GM23338 (cell line): ENCODE data around the gene RPP40. TPM values are rescaled to one million over a fixed set of nuclear protein-coding genes. Genes with fewer than 3 reads are reported as not detected.

Experiments used
- ATAC-seq: fragments of 200-7000 bp; cut with Tn5 transposase; 3 replicates; pipeline ENCODE4 v1.9.1; 2020
- DNase-seq: peaks from one replicate; pipeline ENCODE4 v3.0.0-alpha.2; 2015; ENCODE audit warnings: low spot score
- H2AFZ ChIP-seq: fragments of 200-600 bp; sonication (generic); 2 replicates; pipeline ENCODE4 v1.8.0; 2016; ENCODE audit warnings: antibody characterized with exemption, mild to moderate bottlenecking, moderate library complexity
- H3F3A ChIP-seq: fragments of 200-600 bp; sonication (generic); replicated peaks from 2 replicates; pipeline ENCODE4 v1.8.0; 2017; ENCODE audit warnings: antibody characterized with exemption, mixed run types, low read depth
- H3K27ac ChIP-seq: fragments of 200-600 bp; sonication (generic); 2 replicates; pipeline ENCODE4 v1.6.1; 2016; ENCODE audit warnings: low read depth
- H3K27me3 ChIP-seq: fragments of 200-600 bp; sonication (generic); 2 replicates; pipeline ENCODE4 v1.8.0; 2016; ENCODE audit warnings: mild to moderate bottlenecking, mixed run types, moderate library complexity; ENCODE audit not compliant: insufficient read depth
- H3K36me3 ChIP-seq: fragments of 200-600 bp; sonication (generic); 2 replicates; pipeline ENCODE4 v1.8.0; 2016; ENCODE audit warnings: mild to moderate bottlenecking; ENCODE audit not compliant: insufficient read depth
- H3K4me1 ChIP-seq: fragments of 200-600 bp; sonication (generic); 2 replicates; pipeline ENCODE4 v1.8.0; 2016; ENCODE audit warnings: mild to moderate bottlenecking, moderate library complexity; ENCODE audit not compliant: insufficient read depth
- H3K4me2 ChIP-seq: fragments of 200-600 bp; sonication (generic); 2 replicates; pipeline ENCODE4 v1.7.1; 2017; ENCODE audit warnings: mixed run types
- H3K4me3 ChIP-seq: fragments of 200-600 bp; sonication (generic); 2 replicates; pipeline ENCODE4 v1.6.1; 2016; ENCODE audit warnings: mixed run types
- H3K79me2 ChIP-seq: fragments of 200-600 bp; sonication (generic); replicated peaks from 2 replicates; pipeline ENCODE4 v1.8.0; 2017; ENCODE audit warnings: mild to moderate bottlenecking; ENCODE audit not compliant: insufficient read depth
- H3K9me2 ChIP-seq: fragments of 200-600 bp; sonication (generic); 2 replicates; pipeline ENCODE4 v1.8.0; 2017; ENCODE audit not compliant: insufficient read depth
- H4K20me1 ChIP-seq: fragments of 200-600 bp; sonication (generic); replicated peaks from 2 replicates; pipeline ENCODE4 v1.8.0; 2017; ENCODE audit warnings: mild to moderate bottlenecking; ENCODE audit not compliant: insufficient read depth
- H3K27ac Mint-ChIP-seq: 2 replicates; pipeline ENCODE4 v1.8.0; 2020; ENCODE audit warnings: inconsistent platforms, mild to moderate bottlenecking, moderate library complexity, mixed read lengths
- H3K27me3 Mint-ChIP-seq: 3 replicates; pipeline ENCODE4 v1.8.0; 2022; ENCODE audit warnings: low read depth, mild to moderate bottlenecking, moderate library complexity, mixed read lengths, inconsistent platforms; ENCODE audit not compliant: insufficient read depth, poor library complexity
- H3K36me3 Mint-ChIP-seq: 3 replicates; pipeline ENCODE4 v1.8.0; 2021; ENCODE audit warnings: low read depth, mild to moderate bottlenecking, inconsistent platforms, moderate library complexity, mixed read lengths
- H3K4me1 Mint-ChIP-seq: 3 replicates; pipeline ENCODE4 v1.8.0; 2020; ENCODE audit warnings: mild to moderate bottlenecking, inconsistent platforms, mixed read lengths
- H3K4me3 Mint-ChIP-seq: 3 replicates; pipeline ENCODE4 v1.8.0; 2021; ENCODE audit warnings: moderate library complexity, mild to moderate bottlenecking, inconsistent platforms, mixed read lengths
- H3K9me3 Mint-ChIP-seq: 3 replicates; pipeline ENCODE4 v1.8.0; 2020; ENCODE audit warnings: moderate library complexity, mild to moderate bottlenecking, inconsistent platforms, mixed read lengths
- CREB1 ChIP-seq: fragments of 250-450 bp; sonication (Bioruptor Pico); IDR thresholded peaks from 2 replicates; pipeline ENCODE4 v1.5.0; 2020; ENCODE audit warnings: low read depth, mild to moderate bottlenecking, moderate library complexity
- CTCF ChIP-seq, 2 experiments: fragments of 200-600 bp in 1 of 2; sonication (generic) in 1 of 2; conservative IDR thresholded peaks; 2 replicates each; pipeline versions ENCODE4 v1.5.1 to v1.6.1; 2016 to 2017; ENCODE audit warnings: antibody characterized with exemption in 2 of 2, low read depth in 2 of 2, mild to moderate bottlenecking in 2 of 2, moderate library complexity in 1 of 2
- ETS1 ChIP-seq: IDR thresholded peaks from 2 replicates; pipeline ENCODE4 v1.6.1; 2016; ENCODE audit warnings: antibody characterized with exemption
- EZH2 ChIP-seq: fragments of 200-600 bp; sonication (generic); IDR thresholded peaks from one replicate; pipeline ENCODE4 v1.8.0; 2017; ENCODE audit warnings: antibody characterized with exemption, mild to moderate bottlenecking, low read depth; ENCODE audit not compliant: unreplicated experiment
- EZH2phosphoT487 ChIP-seq: fragments of 200-600 bp; sonication (generic); IDR thresholded peaks from one replicate; pipeline ENCODE4 v1.8.1; 2018; ENCODE audit warnings: antibody characterized with exemption; ENCODE audit not compliant: unreplicated experiment
- JUNB ChIP-seq: IDR thresholded peaks from one replicate; pipeline ENCODE4 v1.6.1; 2016; ENCODE audit warnings: antibody characterized with exemption; ENCODE audit not compliant: unreplicated experiment
- NANOG ChIP-seq: IDR thresholded peaks from 2 replicates; pipeline ENCODE4 v1.6.1; 2016; ENCODE audit warnings: antibody characterized with exemption, borderline replicate concordance
- POLR2AphosphoS5 ChIP-seq: IDR thresholded peaks from 2 replicates; pipeline ENCODE4 v1.6.1; 2016; ENCODE audit warnings: antibody characterized with exemption, low read depth
- STAT1 ChIP-seq: IDR thresholded peaks from one replicate; pipeline ENCODE4 v1.6.1; 2016; ENCODE audit warnings: antibody characterized with exemption; ENCODE audit not compliant: unreplicated experiment
- polyA plus RNA-seq: library from polyadenylated mRNA; unstranded; fragments of >200 nt; fragmentation: Nextera tagmentation; extraction: Ambion mirVana; gene quantifications from 2 replicates; pipeline ENCODE4 v1.2.1, GENCODE V29; 2016
- total RNA-seq: library from RNA; depleted of rRNA; stranded (reverse); fragments of >200 nt; shearing (Covaris generic); gene quantifications from 2 replicates; pipeline ENCODE4 v1.2.3, GENCODE V29; 2014
- TF ChIP-seq, protein P1 (sequence below): IDR thresholded peaks from one replicate; pipeline ENCODE4 v1.6.1; 2018; ENCODE audit warnings: antibody characterized with exemption; ENCODE audit not compliant: unreplicated experiment
- TF ChIP-seq, protein P2 (sequence below): fragments of 250-450 bp; sonication (Bioruptor Pico); IDR thresholded peaks from 2 replicates; pipeline ENCODE4 v1.5.0; 2020; ENCODE audit warnings: mild to moderate bottlenecking, moderate library complexity

The RPP40 gene
- total and polyA plus RNA-seq, 2 experiments from 2014 or later: 39.3 to 40.4 TPM

DNA sequence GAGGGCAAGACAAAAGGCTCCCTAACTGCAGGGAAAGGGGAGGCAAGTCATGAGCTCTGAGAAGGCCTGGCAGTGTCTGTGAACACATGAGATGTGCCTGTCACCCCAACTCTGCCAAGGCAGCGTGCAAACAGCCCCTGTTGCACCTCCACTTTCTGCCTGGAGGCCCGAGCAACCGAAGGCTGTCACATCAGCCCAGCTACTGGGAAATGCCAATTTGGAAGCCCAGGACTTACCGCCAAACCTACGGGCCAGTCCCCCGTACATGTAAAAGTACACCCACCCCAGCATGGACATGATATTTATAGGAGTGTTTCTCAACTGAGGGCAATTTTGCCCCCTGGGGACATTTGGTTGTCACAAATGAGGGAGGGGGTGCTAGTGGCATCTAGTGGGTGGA is 27.3 kb upstream of the RPP40 start (continued):
- TF ChIP-seq, protein P1, sequence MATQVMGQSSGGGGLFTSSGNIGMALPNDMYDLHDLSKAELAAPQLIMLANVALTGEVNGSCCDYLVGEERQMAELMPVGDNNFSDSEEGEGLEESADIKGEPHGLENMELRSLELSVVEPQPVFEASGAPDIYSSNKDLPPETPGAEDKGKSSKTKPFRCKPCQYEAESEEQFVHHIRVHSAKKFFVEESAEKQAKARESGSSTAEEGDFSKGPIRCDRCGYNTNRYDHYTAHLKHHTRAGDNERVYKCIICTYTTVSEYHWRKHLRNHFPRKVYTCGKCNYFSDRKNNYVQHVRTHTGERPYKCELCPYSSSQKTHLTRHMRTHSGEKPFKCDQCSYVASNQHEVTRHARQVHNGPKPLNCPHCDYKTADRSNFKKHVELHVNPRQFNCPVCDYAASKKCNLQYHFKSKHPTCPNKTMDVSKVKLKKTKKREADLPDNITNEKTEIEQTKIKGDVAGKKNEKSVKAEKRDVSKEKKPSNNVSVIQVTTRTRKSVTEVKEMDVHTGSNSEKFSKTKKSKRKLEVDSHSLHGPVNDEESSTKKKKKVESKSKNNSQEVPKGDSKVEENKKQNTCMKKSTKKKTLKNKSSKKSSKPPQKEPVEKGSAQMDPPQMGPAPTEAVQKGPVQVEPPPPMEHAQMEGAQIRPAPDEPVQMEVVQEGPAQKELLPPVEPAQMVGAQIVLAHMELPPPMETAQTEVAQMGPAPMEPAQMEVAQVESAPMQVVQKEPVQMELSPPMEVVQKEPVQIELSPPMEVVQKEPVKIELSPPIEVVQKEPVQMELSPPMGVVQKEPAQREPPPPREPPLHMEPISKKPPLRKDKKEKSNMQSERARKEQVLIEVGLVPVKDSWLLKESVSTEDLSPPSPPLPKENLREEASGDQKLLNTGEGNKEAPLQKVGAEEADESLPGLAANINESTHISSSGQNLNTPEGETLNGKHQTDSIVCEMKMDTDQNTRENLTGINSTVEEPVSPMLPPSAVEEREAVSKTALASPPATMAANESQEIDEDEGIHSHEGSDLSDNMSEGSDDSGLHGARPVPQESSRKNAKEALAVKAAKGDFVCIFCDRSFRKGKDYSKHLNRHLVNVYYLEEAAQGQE: no peak
- TF ChIP-seq ETS1: no peak
- no peak for TF ChIP-seq JUNB
- no peak for TF ChIP-seq CTCF (conservative IDR thresholded peaks at IDR 0.05; ENCODE audit: low read depth in 2 of 2)
- no peak for TF ChIP-seq NANOG
- TF ChIP-seq EZH2: no peak

GRCh38 chr6:5030596-5031136 is 26.8 kb upstream of the RPP40 start:
- H4K20me1 ChIP-seq: no peaks in the 10 kb centered on the region
- Mint-ChIP-seq H3K27me3 (peaks cover 24% of the 10 kb centered on the region), H3K27ac (no peak overlapping the region), H3K36me3 (no peaks in the 10 kb centered on the region), H3K4me1 (peaks cover 31% of the 10 kb centered on the region), H3K9me3 (0 out of 3 replicates have a peak, but pooled peaks cover 2% of the 10 kb centered on the region), H3K4me3 (no peak overlapping the region)
- H3K79me2 ChIP-seq: no peaks in the 10 kb centered on the region
- no peaks in the 10 kb centered on the region for H3K9me2 ChIP-seq
- H3K36me3 ChIP-seq: no peaks in the 10 kb centered on the region
- H2AFZ ChIP-seq: peak overlapping the region; percentile 15
- no peak overlapping the region for H3K27ac ChIP-seq
- H3K4me3 ChIP-seq: no peak overlapping the region
- H3K4me1 ChIP-seq: peaks cover 19% of the 10 kb centered on the region
- no peak overlapping the region for H3K4me2 ChIP-seq
- ATAC-seq: peak; percentile 76
- DNase-seq: peak; percentile 96
- H3K27me3 ChIP-seq: no peaks in the 10 kb centered on the region
- H3F3A ChIP-seq: 0 out of 2 replicates have a peak, but pooled peaks cover 4% of the 10 kb centered on the region
- TF ChIP-seq CREB1 (CRISPR knock-in tag): peak; percentile 78
- TF ChIP-seq POLR2AphosphoS5: no peak
- TF ChIP-seq, protein P2, sequence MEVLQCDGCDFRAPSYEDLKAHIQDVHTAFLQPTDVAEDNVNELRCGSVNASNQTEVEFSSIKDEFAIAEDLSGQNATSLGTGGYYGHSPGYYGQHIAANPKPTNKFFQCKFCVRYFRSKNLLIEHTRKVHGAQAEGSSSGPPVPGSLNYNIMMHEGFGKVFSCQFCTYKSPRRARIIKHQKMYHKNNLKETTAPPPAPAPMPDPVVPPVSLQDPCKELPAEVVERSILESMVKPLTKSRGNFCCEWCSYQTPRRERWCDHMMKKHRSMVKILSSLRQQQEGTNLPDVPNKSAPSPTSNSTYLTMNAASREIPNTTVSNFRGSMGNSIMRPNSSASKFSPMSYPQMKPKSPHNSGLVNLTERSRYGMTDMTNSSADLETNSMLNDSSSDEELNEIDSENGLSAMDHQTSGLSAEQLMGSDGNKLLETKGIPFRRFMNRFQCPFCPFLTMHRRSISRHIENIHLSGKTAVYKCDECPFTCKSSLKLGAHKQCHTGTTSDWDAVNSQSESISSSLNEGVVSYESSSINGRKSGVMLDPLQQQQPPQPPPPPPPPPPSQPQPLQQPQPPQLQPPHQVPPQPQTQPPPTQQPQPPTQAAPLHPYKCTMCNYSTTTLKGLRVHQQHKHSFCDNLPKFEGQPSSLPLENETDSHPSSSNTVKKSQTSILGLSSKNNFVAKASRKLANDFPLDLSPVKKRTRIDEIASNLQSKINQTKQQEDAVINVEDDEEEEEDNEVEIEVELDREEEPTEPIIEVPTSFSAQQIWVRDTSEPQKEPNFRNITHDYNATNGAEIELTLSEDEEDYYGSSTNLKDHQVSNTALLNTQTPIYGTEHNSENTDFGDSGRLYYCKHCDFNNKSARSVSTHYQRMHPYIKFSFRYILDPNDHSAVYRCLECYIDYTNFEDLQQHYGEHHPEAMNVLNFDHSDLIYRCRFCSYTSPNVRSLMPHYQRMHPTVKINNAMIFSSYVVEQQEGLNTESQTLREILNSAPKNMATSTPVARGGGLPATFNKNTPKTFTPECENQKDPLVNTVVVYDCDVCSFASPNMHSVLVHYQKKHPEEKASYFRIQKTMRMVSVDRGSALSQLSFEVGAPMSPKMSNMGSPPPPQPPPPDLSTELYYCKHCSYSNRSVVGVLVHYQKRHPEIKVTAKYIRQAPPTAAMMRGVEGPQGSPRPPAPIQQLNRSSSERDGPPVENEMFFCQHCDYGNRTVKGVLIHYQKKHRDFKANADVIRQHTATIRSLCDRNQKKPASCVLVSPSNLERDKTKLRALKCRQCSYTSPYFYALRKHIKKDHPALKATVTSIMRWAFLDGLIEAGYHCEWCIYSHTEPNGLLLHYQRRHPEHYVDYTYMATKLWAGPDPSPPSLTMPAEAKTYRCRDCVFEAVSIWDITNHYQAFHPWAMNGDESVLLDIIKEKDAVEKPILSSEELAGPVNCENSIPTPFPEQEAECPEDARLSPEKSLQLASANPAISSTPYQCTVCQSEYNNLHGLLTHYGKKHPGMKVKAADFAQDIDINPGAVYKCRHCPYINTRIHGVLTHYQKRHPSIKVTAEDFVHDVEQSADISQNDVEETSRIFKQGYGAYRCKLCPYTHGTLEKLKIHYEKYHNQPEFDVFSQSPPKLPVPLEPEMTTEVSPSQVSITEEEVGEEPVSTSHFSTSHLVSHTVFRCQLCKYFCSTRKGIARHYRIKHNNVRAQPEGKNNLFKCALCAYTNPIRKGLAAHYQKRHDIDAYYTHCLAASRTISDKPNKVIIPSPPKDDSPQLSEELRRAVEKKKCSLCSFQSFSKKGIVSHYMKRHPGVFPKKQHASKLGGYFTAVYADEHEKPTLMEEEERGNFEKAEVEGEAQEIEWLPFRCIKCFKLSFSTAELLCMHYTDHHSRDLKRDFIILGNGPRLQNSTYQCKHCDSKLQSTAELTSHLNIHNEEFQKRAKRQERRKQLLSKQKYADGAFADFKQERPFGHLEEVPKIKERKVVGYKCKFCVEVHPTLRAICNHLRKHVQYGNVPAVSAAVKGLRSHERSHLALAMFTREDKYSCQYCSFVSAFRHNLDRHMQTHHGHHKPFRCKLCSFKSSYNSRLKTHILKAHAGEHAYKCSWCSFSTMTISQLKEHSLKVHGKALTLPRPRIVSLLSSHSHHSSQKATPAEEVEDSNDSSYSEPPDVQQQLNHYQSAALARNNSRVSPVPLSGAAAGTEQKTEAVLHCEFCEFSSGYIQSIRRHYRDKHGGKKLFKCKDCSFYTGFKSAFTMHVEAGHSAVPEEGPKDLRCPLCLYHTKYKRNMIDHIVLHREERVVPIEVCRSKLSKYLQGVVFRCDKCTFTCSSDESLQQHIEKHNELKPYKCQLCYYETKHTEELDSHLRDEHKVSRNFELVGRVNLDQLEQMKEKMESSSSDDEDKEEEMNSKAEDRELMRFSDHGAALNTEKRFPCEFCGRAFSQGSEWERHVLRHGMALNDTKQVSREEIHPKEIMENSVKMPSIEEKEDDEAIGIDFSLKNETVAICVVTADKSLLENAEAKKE (CRISPR knock-in tag): 0 out of 2 replicates have a peak, but pooled peaks have one; percentile 27
- TF ChIP-seq EZH2phosphoT487: no peak
- TF ChIP-seq STAT1: no peak
